HFFc6 (cell line): ENCODE results near the gene RBP5. TPM values are rescaled to one million over a fixed set of nuclear protein-coding genes. Genes with fewer than 3 reads are reported as not detected.

ENCODE experiments used
- DNase-seq: peaks from one replicate; pipeline ENCODE4 v3.0.0-alpha.2; 2018
- H3K27ac Mint-ChIP-seq: 2 replicates; pipeline ENCODE4 v1.8.0; 2020; ENCODE audit warnings: mild to moderate bottlenecking, mixed read lengths
- H3K27me3 Mint-ChIP-seq: 2 replicates; pipeline ENCODE4 v1.8.0; 2021; ENCODE audit warnings: mild to moderate bottlenecking, moderate library complexity, mixed read lengths; ENCODE audit not compliant: insufficient read depth
- H3K36me3 Mint-ChIP-seq: 2 replicates; pipeline ENCODE4 v1.8.0; 2021; ENCODE audit warnings: low read depth, mixed read lengths
- H3K4me1 Mint-ChIP-seq: 2 replicates; pipeline ENCODE4 v1.8.0; 2020; ENCODE audit warnings: low read depth, mixed read lengths
- H3K4me3 Mint-ChIP-seq: 2 replicates; pipeline ENCODE4 v1.8.0; 2020; ENCODE audit warnings: mild to moderate bottlenecking, moderate library complexity, mixed read lengths
- H3K9me3 Mint-ChIP-seq: 2 replicates; pipeline ENCODE4 v1.8.0; 2020; ENCODE audit warnings: mild to moderate bottlenecking, mixed read lengths
- total RNA-seq, 6 experiments: library from RNA; stranded (reverse); fragmentation: NEBNext Ultra II Directional; extraction: Animal tissue kit (Norgen Biotek cat#: 25700); gene quantifications; 2 replicates in 1 of 6; 3 replicates in 5 of 6; pipeline ENCODE4 v1.2.3, GENCODE V29; 2021
- TF ChIP-seq, protein P1 (sequence below): fragments of 200-600 bp; sonication (generic); IDR thresholded peaks from 2 replicates; pipeline ENCODE4 v1.5.0; 2021; ENCODE audit warnings: antibody characterized with exemption, mild to moderate bottlenecking

Gene RBP5
- total RNA-seq, 6 experiments from 2014 or later = not detected

DNA sequence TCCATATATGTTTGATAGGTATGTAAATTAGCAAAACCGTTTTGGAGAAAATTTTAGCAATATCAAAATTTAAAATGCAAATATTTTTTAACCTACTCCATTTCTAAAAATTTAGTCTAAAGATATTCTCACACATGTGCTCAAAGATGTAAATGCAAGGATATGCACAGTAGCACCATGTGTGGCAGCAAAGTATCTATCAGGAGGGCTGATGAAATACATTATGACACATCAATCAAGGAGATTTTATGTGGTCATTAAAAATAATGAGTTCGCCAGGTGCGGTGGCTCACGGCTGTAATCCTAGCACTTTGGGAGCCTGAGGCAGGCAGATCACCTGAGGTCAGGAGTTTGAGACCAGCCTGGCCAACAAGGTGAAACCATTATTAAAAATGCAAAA is 28.4 kb downstream of the RBP5 start:
- peaks cover 5% of the 10 kb centered on the region for H3K36me3 Mint-ChIP-seq
- H3K9me3 Mint-ChIP-seq = no peaks in the 10 kb centered on the region

DNA sequence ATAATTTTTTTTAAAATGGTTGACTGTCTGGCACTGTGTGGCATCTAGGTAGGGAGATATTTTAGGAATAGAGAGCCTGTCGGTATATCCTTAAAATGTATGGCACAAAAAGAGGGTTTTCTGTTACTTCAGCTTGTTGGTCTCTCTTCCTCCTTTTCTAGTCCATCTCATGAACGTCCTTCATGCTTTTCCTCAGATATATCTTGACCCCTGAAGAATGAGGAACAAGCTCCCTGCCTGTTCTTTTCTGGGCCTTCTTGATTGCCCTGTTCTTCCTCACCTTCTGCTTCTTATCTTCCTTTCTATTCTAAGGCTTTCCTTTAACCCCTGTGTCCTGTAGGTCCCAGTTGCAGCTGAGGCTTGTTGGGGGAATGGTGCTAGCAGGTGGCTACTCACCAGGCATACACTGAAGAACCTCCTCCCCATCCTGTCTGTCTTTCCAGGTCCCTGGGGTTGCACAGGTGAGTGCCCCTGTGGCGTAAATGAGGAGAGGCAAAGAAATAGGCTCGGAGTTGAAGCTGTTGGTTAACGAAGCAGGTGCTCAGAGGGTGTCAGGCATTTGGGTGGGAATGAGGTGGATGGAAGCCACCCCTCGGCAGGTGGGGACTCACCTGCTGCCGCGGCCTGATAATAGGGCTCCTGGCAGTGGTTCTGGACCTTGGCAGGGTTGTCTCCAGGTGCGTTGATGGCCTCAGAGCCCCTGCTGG is 29.2 kb downstream of the RBP5 start:
- no peak for DNase-seq
- H3K9me3 Mint-ChIP-seq = no peaks in the 10 kb centered on the region
- no peak overlapping the region for H3K27ac Mint-ChIP-seq
- peaks cover 8% of the 10 kb centered on the region for H3K4me1 Mint-ChIP-seq
- H3K27me3 Mint-ChIP-seq = peaks cover 3% of the 10 kb centered on the region
- TF ChIP-seq, protein P1, sequence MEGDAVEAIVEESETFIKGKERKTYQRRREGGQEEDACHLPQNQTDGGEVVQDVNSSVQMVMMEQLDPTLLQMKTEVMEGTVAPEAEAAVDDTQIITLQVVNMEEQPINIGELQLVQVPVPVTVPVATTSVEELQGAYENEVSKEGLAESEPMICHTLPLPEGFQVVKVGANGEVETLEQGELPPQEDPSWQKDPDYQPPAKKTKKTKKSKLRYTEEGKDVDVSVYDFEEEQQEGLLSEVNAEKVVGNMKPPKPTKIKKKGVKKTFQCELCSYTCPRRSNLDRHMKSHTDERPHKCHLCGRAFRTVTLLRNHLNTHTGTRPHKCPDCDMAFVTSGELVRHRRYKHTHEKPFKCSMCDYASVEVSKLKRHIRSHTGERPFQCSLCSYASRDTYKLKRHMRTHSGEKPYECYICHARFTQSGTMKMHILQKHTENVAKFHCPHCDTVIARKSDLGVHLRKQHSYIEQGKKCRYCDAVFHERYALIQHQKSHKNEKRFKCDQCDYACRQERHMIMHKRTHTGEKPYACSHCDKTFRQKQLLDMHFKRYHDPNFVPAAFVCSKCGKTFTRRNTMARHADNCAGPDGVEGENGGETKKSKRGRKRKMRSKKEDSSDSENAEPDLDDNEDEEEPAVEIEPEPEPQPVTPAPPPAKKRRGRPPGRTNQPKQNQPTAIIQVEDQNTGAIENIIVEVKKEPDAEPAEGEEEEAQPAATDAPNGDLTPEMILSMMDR = no peak
- peaks cover 5% of the 10 kb centered on the region for H3K36me3 Mint-ChIP-seq
- no peak overlapping the region for H3K4me3 Mint-ChIP-seq

More for the DNA sequence above, 28.4 kb downstream of the RBP5 start:
- H3K27ac Mint-ChIP-seq = no peak overlapping the region
- DNase-seq = no peak
- peaks cover 2% of the 10 kb centered on the region for H3K27me3 Mint-ChIP-seq
- no peak overlapping the region for H3K4me3 Mint-ChIP-seq
- peaks cover 8% of the 10 kb centered on the region for H3K4me1 Mint-ChIP-seq
- TF ChIP-seq, protein P1 = no peak

GRCh38 chr12:7096979-7097378 is 31.7 kb downstream of the RBP5 start:
- no peak overlapping the region for H3K4me3 Mint-ChIP-seq
- H3K9me3 Mint-ChIP-seq = no peaks in the 10 kb centered on the region
- TF ChIP-seq, protein P1 = no peak
- DNase-seq = no peak
- peaks cover 9% of the 10 kb centered on the region for H3K27me3 Mint-ChIP-seq
- no peaks in the 10 kb centered on the region; the same call in 1 of the 2 replicates for H3K36me3 Mint-ChIP-seq
- no peak overlapping the region for H3K27ac Mint-ChIP-seq
- H3K4me1 Mint-ChIP-seq = peaks cover 28% of the 10 kb centered on the region

DNA sequence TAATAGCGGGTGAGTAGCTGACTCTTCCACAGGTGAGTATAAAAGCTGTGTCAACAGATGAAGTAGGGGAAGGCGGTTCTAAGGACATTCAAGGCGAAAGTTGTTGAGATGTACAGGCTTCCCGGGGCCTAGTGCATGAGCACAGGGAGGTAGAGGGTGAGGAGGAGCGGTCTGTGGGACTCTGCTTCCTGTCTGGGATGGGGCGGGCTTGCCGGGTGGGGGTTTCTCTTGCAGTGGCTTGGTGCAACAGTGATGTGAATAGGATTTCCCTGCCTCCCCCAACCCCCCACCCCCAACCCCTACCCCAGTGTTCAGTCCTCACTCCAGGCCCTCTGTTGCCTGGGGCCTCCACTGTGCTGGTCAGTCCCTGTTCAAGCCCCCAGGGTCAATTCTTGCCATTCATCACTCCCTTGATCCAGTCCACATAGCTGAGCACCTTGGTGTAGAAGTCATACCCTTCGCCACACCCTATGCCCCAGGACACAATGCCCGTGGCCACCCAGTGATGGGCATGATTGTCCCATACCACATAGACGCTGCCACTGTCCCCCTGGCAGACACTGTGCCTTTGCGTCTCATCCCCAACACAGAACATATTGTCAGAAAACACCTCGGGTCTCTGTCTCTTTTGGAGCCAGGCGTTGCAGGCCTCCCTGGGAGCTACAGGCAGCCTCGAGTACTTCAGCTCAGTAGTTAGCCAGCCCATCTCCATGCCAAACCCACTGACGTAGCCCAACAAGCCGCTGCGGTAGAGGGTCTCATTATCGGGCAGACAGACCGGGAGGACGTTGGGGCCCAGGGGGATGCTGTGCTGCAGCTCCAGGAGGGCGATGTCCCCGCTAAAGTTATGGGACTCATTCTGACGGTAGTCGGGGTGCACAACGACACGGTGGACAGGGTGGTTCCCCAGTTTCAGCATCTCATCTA is 32.4 kb downstream of the RBP5 start:
- no peak overlapping the region for H3K27ac Mint-ChIP-seq
- H3K36me3 Mint-ChIP-seq = no peaks in the 10 kb centered on the region; the same call in 1 of the 2 replicates
- peaks cover 30% of the 10 kb centered on the region for H3K4me1 Mint-ChIP-seq
- no peaks in the 10 kb centered on the region for H3K9me3 Mint-ChIP-seq
- no peak for DNase-seq
- H3K27me3 Mint-ChIP-seq = peaks cover 9% of the 10 kb centered on the region
- no peak overlapping the region for H3K4me3 Mint-ChIP-seq
- TF ChIP-seq, protein P1 = no peak

DNA sequence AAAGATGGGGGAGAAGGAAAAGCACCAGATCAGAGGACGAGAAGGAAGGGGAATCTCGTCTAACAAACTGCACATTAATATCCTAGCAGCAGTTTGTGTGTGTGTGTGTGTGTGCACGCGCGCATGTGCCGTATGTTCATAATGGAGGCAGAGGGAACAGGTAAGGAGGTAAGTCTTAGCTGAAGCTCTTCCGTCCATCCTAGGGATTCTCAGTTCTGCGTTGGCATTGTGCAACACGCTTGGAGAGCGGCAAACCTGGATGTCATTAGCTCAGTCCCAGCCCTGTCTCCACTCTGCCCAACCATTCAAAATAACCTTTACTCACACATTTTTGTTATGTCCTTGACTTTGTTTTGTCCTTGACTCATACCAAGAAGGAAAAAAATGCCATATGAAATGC is 34.8 kb downstream of the RBP5 start:
- Mint-ChIP-seq H3K27me3 (peaks cover 12% of the 10 kb centered on the region), H3K27ac (no peak overlapping the region), H3K4me1 (peaks cover 37% of the 10 kb centered on the region), H3K9me3 (no peaks in the 10 kb centered on the region), H3K36me3 (no peaks in the 10 kb centered on the region), H3K4me3 (no peak overlapping the region)
- no peak for DNase-seq
- TF ChIP-seq, protein P1 = no peak
